Gastrocnemius medialis (tissue), 4 donors: ENCODE measurements around the gene CSNK1G1.

Experiments used
- POLR2A ChIP-seq, 2 donors: fragments of 450-650 bp; IDR thresholded peaks; one replicate each; pipeline ENCODE4 v1.6.1; 2017; ENCODE audit warnings: antibody characterized with exemption in 2 of 2, mild to moderate bottlenecking in 2 of 2, moderate library complexity in 2 of 2
- TF ChIP-seq, protein P1 (sequence below), 5 experiments: fragments of 450-650 bp in 3 of 5; fragments of 200-600 bp in 2 of 5; sonication (generic) in 2 of 5; IDR thresholded peaks in 4 of 5; conservative IDR thresholded peaks in 1 of 5; 1 replicate in 4 of 5; 2 replicates in 1 of 5; pipeline ENCODE4 v1.5.1; 2016 to 2019; ENCODE audit warnings: antibody characterized with exemption in 5 of 5, mild to moderate bottlenecking in 3 of 5, moderate library complexity in 3 of 5

DNA sequence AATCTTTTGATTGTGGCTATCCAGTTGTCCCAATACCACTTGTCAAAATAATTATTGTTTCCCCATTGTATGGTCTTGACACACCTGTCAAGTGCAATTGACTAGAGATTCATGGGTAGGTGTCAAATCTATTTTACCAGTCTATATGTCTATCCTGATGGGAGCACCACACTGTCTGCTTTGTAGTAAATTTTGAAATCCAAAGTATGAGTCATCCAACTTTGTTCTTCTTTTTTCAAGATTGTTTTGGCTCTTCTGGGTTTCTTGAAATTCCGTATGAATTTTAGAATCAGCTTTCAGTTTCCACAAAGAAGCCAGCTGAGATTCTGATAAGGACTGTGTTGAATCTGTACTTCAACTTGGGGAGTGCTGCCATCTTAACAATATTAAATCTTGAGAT is 71.9 kb downstream of the CSNK1G1 start:
- TF ChIP-seq POLR2A (IDR thresholded peaks at IDR 0.05): no peak
- TF ChIP-seq, protein P1, sequence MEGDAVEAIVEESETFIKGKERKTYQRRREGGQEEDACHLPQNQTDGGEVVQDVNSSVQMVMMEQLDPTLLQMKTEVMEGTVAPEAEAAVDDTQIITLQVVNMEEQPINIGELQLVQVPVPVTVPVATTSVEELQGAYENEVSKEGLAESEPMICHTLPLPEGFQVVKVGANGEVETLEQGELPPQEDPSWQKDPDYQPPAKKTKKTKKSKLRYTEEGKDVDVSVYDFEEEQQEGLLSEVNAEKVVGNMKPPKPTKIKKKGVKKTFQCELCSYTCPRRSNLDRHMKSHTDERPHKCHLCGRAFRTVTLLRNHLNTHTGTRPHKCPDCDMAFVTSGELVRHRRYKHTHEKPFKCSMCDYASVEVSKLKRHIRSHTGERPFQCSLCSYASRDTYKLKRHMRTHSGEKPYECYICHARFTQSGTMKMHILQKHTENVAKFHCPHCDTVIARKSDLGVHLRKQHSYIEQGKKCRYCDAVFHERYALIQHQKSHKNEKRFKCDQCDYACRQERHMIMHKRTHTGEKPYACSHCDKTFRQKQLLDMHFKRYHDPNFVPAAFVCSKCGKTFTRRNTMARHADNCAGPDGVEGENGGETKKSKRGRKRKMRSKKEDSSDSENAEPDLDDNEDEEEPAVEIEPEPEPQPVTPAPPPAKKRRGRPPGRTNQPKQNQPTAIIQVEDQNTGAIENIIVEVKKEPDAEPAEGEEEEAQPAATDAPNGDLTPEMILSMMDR (IDR thresholded peaks at IDR 0.05 in 4 of 5, conservative IDR thresholded peaks at IDR 0.05 in 1 of 5): no peak
